SK-N-SH (cell line): ENCODE results near the gene PSMC3. TPM values are rescaled to one million over a fixed set of nuclear protein-coding genes. Genes with fewer than 3 reads are reported as not detected.
A peak's percentile ranks its signal among the peaks of the same experiment; 100 is the strongest.

Experiments
- CTCF ChIA-PET: fragments of 300-600, 350-600 bp; formaldehyde crosslinking; extraction: SDS; loops from one replicate; lab custom pipeline; 2021; lab: Yijun Ruan, JAX
- POLR2A ChIA-PET: fragments of 350-600 bp; sonication (Branson Sonifier 250); formaldehyde crosslinking; extraction: SDS; loops from one replicate; lab custom pipeline; 2020; ENCODE audit warnings: antibody characterized with exemption, inconsistent platforms; lab: Yijun Ruan, JAX
- DNase-seq: peaks from one replicate; pipeline ENCODE4 v3.0.0; 2012
- H2AFZ ChIP-seq: fragments of 200-600 bp; sonication (generic); 2 replicates; pipeline ENCODE4 v1.8.1; 2016; ENCODE audit warnings: antibody characterized with exemption, mild to moderate bottlenecking, low read depth
- H3F3A ChIP-seq: fragments of 200-600 bp; sonication (generic); replicated peaks from 2 replicates; pipeline ENCODE3; 2016; ENCODE audit warnings: antibody characterized with exemption, mild to moderate bottlenecking; ENCODE audit not compliant: insufficient read depth
- H3K27ac ChIP-seq, 2 experiments: fragments of 200-500 bp in 1 of 2; fragments of 200-600 bp in 1 of 2; sonication (Bioruptor generic) in 1 of 2; sonication (generic), shearing (Covaris generic) in 1 of 2; 2 replicates each; pipeline versions ENCODE4 v1.5.1 to v1.6.1; 2014 to 2016; ENCODE audit warnings: low read depth in 2 of 2, inconsistent platforms in 1 of 2, low read length in 1 of 2, mild to moderate bottlenecking in 1 of 2, mixed read lengths in 1 of 2
- H3K27me3 ChIP-seq: fragments of 200-600 bp; sonication (generic), shearing (Covaris generic); 2 replicates; pipeline ENCODE4 v1.6.1; 2016; ENCODE audit warnings: mixed run types; ENCODE audit not compliant: insufficient read depth
- H3K36me3 ChIP-seq, 2 experiments: fragments of 200-500 bp in 1 of 2; fragments of 200-600 bp in 1 of 2; sonication (Bioruptor generic) in 1 of 2; sonication (generic) in 1 of 2; replicated peaks in 1 of 2; 2 replicates each; pipeline versions ENCODE3 to v1.5.1; 2014 to 2016; ENCODE audit warnings: low read length in 1 of 2, mild to moderate bottlenecking in 1 of 2; ENCODE audit not compliant: insufficient read depth in 2 of 2, control insufficient read depth in 1 of 2
- H3K4me1 ChIP-seq, 2 experiments: fragments of 200-500 bp in 1 of 2; fragments of 200-600 bp in 1 of 2; sonication (Bioruptor generic) in 1 of 2; sonication (generic), shearing (Covaris generic) in 1 of 2; 2 replicates each; pipeline versions ENCODE4 v1.5.1 to v1.6.1; 2014 to 2016; ENCODE audit warnings: low read depth in 1 of 2, low read length in 1 of 2, mixed run types in 1 of 2; ENCODE audit not compliant: insufficient read depth in 2 of 2, control insufficient read depth in 1 of 2
- H3K4me2 ChIP-seq: fragments of 200-600 bp; sonication (generic), shearing (Covaris generic); 2 replicates; pipeline ENCODE4 v1.6.1; 2017; ENCODE audit warnings: mixed run types
- H3K4me3 ChIP-seq, 2 experiments: fragments of 200-500 bp in 1 of 2; fragments of 200-600 bp in 1 of 2; sonication (Bioruptor generic) in 1 of 2; sonication (generic), shearing (Covaris generic) in 1 of 2; 2 replicates each; pipeline versions ENCODE4 v1.5.1 to v1.8.1; 2014 to 2016; ENCODE audit warnings: low read depth in 2 of 2, inconsistent platforms in 1 of 2, low read length in 1 of 2, mild to moderate bottlenecking in 1 of 2, mixed read lengths in 1 of 2, moderate library complexity in 1 of 2
- H3K79me2 ChIP-seq: fragments of 200-600 bp; sonication (generic); 2 replicates; pipeline ENCODE4 v1.8.1; 2017; ENCODE audit warnings: mild to moderate bottlenecking; ENCODE audit not compliant: insufficient read depth
- H3K9ac ChIP-seq: fragments of 200-600 bp; sonication (generic); 2 replicates; pipeline ENCODE4 v1.6.1; 2017; ENCODE audit warnings: mixed run types
- H3K9me2 ChIP-seq: fragments of 200-600 bp; sonication (generic); 2 replicates; pipeline ENCODE4 v1.6.1; 2017; ENCODE audit warnings: mixed run types
- H3K9me3 ChIP-seq: fragments of 200-600 bp; sonication (generic); 2 replicates; pipeline ENCODE4 v1.6.1; 2017; ENCODE audit warnings: mixed run types, mild to moderate bottlenecking, moderate library complexity
- H4K20me1 ChIP-seq: fragments of 200-600 bp; sonication (generic); 2 replicates; pipeline ENCODE4 v1.6.1; 2017; ENCODE audit warnings: mild to moderate bottlenecking, mixed run types; ENCODE audit not compliant: insufficient read depth
- CHD2 ChIP-seq: fragments of 150-350 bp; IDR thresholded peaks from 2 replicates; pipeline ENCODE4 v1.6.1; 2018; ENCODE audit warnings: low read length; ENCODE audit not compliant: partially characterized antibody
- ELF1 ChIP-seq: IDR thresholded peaks from 2 replicates; pipeline ENCODE4 v1.4.0; 2012
- FOSL2 ChIP-seq: IDR thresholded peaks from 2 replicates; pipeline ENCODE4 v1.4.0; 2012; ENCODE audit warnings: low read depth, mild to moderate bottlenecking, moderate library complexity, borderline replicate concordance
- GABPA ChIP-seq: IDR thresholded peaks from 2 replicates; pipeline ENCODE4 v1.4.0; 2012; ENCODE audit warnings: low read depth, mild to moderate bottlenecking
- GATA2 ChIP-seq: sonication (generic); formaldehyde crosslinking; IDR thresholded peaks from 2 replicates; pipeline ENCODE4 v1.5.0; 2020; ENCODE audit warnings: mild to moderate bottlenecking, missing genetic modification reagents
- MAX ChIP-seq: IDR thresholded peaks from 2 replicates; pipeline ENCODE4 v1.4.0; 2012; ENCODE audit warnings: low read depth
- MEF2A ChIP-seq: IDR thresholded peaks from 2 replicates; pipeline ENCODE4 v1.4.0; 2012; ENCODE audit warnings: low read depth, borderline replicate concordance
- MXI1 ChIP-seq: IDR thresholded peaks from 2 replicates; pipeline ENCODE4 v1.6.1; 2012; ENCODE audit warnings: mild to moderate bottlenecking, low read depth, low read length, improper control_type of control experiment
- NRF1 ChIP-seq: IDR thresholded peaks from 2 replicates; pipeline ENCODE4 v1.6.1; 2012; ENCODE audit warnings: low read depth, mild to moderate bottlenecking, low read length
- POLR2AphosphoS5 ChIP-seq: IDR thresholded peaks from 2 replicates; pipeline ENCODE4 v1.6.1; 2012; ENCODE audit warnings: low read depth, low read length
- SIN3A ChIP-seq: IDR thresholded peaks from 2 replicates; pipeline ENCODE4 v1.6.1; 2012; ENCODE audit warnings: low read depth, mild to moderate bottlenecking, low read length, moderate library complexity, borderline replicate concordance
- SMC3 ChIP-seq: IDR thresholded peaks from 2 replicates; pipeline ENCODE4 v1.6.1; 2012; ENCODE audit warnings: low read depth, low read length, improper control_type of control experiment
- TAF1 ChIP-seq: IDR thresholded peaks from 2 replicates; pipeline ENCODE4 v1.6.1; 2012; ENCODE audit warnings: low read depth, mild to moderate bottlenecking, low read length, moderate library complexity, borderline replicate concordance
- USF1 ChIP-seq: IDR thresholded peaks from 2 replicates; pipeline ENCODE4 v1.4.0; 2012; ENCODE audit warnings: low read depth, borderline replicate concordance
- YY1 ChIP-seq: IDR thresholded peaks from 2 replicates; pipeline ENCODE4 v1.4.0; 2012; ENCODE audit warnings: low read depth, mild to moderate bottlenecking
- WGBS: methylation state at CpG from one replicate; pipeline ENCODE4 v1.1.6; 2017; ENCODE audit warnings: low lambda C conversion rate; 5-methylcytosine and 5-hydroxymethylcytosine counted together
- polyA plus RNA-seq, 3 experiments: library from polyadenylated mRNA; depleted of rRNA; stranded (reverse); fragments of >200 nt; gene quantifications; 2 replicates each; pipeline ENCODE4 v1.2.3, GENCODE V29; 2012
- TF ChIP-seq, protein P1 (sequence below): IDR thresholded peaks from 2 replicates; pipeline ENCODE4; 2012

The PSMC3 gene
- polyA plus RNA-seq, 1 of the 3 experiments (the other 2 are of a cell fraction) = 184 TPM

GRCh38 chr11:47434011-47434786 is 8.0 kb upstream of the PSMC3 start:
- POLR2A ChIA-PET = no interaction called here
- Histone ChIP-seq H3K9me3 (no peaks in the 10 kb centered on the region), H2AFZ (no peak overlapping the region), H3K4me2 (0 out of 2 replicates have a peak overlapping the region, but pooled peaks have one; percentile 33), H3K27me3 (no peaks in the 10 kb centered on the region), H3K79me2 (no peaks in the 10 kb centered on the region), H4K20me1 (no peaks in the 10 kb centered on the region), H3K36me3 (no peaks in the 10 kb centered on the region), H3K9me2 (no peaks in the 10 kb centered on the region), H3K27ac (no peak overlapping the region), H3F3A (peaks cover 8% of the 10 kb centered on the region), H3K4me3 (no peak overlapping the region), H3K4me1 (no peaks in the 10 kb centered on the region), H3K9ac (no peak overlapping the region)
- no peak for DNase-seq
- CTCF ChIA-PET = interaction anchor here (1.0 kb wide), 1 partner anchor 15 kb away, joined by 3 read pairs; the partner anchor contains the start of gene RAPSN
- TF ChIP-seq GATA2 (CRISPR knock-in tag) = no peak
- no peak for TF ChIP-seq YY1
- TF ChIP-seq SMC3 = no peak
- no peak for TF ChIP-seq TAF1
- TF ChIP-seq ELF1 = no peak
- no peak for TF ChIP-seq FOSL2
- no peak for TF ChIP-seq MAX
- WGBS = 82% methylated on average over 7 of the region's 7 CpGs

- Histone ChIP-seq H3K4me1 (no peaks in the 10 kb centered on the region), H3K36me3 (no peaks in the 10 kb centered on the region), H4K20me1 (no peaks in the 10 kb centered on the region), H2AFZ (no peak overlapping the region), H3K9me3 (no peaks in the 10 kb centered on the region), H3K79me2 (no peaks in the 10 kb centered on the region), H3K27me3 (no peaks in the 10 kb centered on the region), H3K4me2 (no peak overlapping the region), H3K4me3 (no peak overlapping the region), H3F3A (peaks cover 8% of the 10 kb centered on the region), H3K9ac (no peak overlapping the region), H3K27ac (no peak overlapping the region), H3K9me2 (no peaks in the 10 kb centered on the region)
- no peak for DNase-seq
- POLR2A ChIA-PET = no interaction called here
- TF ChIP-seq GABPA (no peak), POLR2AphosphoS5 (no peak), CHD2 (no peak), MXI1 (no peak), MAX (no peak), GATA2 (CRISPR knock-in tag) (no peak), TAF1 (no peak), NRF1 (no peak), FOSL2 (no peak), USF1 (no peak), SIN3A (no peak), MEF2A (no peak)
- TF ChIP-seq, protein P1, sequence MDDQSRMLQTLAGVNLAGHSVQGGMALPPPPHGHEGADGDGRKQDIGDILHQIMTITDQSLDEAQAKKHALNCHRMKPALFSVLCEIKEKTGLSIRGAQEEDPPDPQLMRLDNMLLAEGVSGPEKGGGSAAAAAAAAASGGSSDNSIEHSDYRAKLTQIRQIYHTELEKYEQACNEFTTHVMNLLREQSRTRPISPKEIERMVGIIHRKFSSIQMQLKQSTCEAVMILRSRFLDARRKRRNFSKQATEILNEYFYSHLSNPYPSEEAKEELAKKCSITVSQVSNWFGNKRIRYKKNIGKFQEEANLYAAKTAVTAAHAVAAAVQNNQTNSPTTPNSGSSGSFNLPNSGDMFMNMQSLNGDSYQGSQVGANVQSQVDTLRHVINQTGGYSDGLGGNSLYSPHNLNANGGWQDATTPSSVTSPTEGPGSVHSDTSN = no peak
- 72% methylated on average over 3 of the region's 3 CpGs for WGBS
- CTCF ChIA-PET = no interaction called here
These were observed 6.9 kb upstream of the PSMC3 start for GRCh38 chr11:47433157-47433556.
